ENCODE data around the gene DIPK1A. TPM values are rescaled to one million over a fixed set of nuclear protein-coding genes. Genes with fewer than 3 reads are reported as not detected.

The DIPK1A gene
- total RNA-seq, 1 donor from 2014 or later: 7.2 TPM

- no peak for DNase-seq
- Mint-ChIP-seq H3K27ac (ENCODE audit: unreplicated experiment) (no peak overlapping the region), H3K27me3 (ENCODE audit: unreplicated experiment) (peaks cover 9% of the 10 kb centered on the region), H3K9me3 (ENCODE audit: unreplicated experiment) (peaks cover 7% of the 10 kb centered on the region), H3K36me3 (ENCODE audit: unreplicated experiment) (no peaks in the 10 kb centered on the region), H3K4me3 (ENCODE audit: unreplicated experiment) (no peak overlapping the region), H3K4me1 (ENCODE audit: low read depth, unreplicated experiment) (peaks cover 4% of the 10 kb centered on the region)
- TF ChIP-seq, protein P1, sequence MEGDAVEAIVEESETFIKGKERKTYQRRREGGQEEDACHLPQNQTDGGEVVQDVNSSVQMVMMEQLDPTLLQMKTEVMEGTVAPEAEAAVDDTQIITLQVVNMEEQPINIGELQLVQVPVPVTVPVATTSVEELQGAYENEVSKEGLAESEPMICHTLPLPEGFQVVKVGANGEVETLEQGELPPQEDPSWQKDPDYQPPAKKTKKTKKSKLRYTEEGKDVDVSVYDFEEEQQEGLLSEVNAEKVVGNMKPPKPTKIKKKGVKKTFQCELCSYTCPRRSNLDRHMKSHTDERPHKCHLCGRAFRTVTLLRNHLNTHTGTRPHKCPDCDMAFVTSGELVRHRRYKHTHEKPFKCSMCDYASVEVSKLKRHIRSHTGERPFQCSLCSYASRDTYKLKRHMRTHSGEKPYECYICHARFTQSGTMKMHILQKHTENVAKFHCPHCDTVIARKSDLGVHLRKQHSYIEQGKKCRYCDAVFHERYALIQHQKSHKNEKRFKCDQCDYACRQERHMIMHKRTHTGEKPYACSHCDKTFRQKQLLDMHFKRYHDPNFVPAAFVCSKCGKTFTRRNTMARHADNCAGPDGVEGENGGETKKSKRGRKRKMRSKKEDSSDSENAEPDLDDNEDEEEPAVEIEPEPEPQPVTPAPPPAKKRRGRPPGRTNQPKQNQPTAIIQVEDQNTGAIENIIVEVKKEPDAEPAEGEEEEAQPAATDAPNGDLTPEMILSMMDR (IDR thresholded peaks at IDR 0.05; ENCODE audit: partially characterized antibody, unreplicated experiment): no peak
These were observed 3.7 kb upstream of the DIPK1A start for GRCh38 chr1:92964998-92965397.

DNA sequence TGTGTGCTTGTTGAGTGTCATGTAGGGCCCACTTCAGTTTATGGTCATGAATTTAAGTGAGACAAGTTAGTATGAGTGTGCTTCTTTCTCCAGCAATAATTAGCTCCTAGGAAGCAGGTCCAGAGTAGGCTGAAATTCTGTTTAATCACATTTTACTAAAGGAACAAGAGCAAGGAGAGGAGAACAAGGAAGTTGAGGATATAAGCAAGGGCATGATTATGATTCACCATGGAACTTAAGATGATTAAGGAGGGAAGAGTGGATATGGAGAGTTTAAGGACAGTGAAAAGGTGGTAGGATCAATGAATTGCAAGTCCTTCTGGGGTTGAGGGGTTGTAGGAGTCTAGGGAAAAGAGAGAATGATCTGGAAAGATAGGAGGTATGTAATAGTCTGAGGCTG lies 3.1 kb upstream of the DIPK1A start:
- H3K27ac Mint-ChIP-seq (ENCODE audit: unreplicated experiment): no peak overlapping the region
- peaks cover 9% of the 10 kb centered on the region for H3K27me3 Mint-ChIP-seq (ENCODE audit: unreplicated experiment)
- no peaks in the 10 kb centered on the region for H3K36me3 Mint-ChIP-seq (ENCODE audit: unreplicated experiment)
- peaks cover 7% of the 10 kb centered on the region for H3K9me3 Mint-ChIP-seq (ENCODE audit: unreplicated experiment)
- no peak overlapping the region for H3K4me3 Mint-ChIP-seq (ENCODE audit: unreplicated experiment)
- peaks cover 5% of the 10 kb centered on the region for H3K4me1 Mint-ChIP-seq (ENCODE audit: low read depth, unreplicated experiment)
- TF ChIP-seq, protein P1 (IDR thresholded peaks at IDR 0.05; ENCODE audit: partially characterized antibody, unreplicated experiment): no peak
- DNase-seq: no peak

DNA sequence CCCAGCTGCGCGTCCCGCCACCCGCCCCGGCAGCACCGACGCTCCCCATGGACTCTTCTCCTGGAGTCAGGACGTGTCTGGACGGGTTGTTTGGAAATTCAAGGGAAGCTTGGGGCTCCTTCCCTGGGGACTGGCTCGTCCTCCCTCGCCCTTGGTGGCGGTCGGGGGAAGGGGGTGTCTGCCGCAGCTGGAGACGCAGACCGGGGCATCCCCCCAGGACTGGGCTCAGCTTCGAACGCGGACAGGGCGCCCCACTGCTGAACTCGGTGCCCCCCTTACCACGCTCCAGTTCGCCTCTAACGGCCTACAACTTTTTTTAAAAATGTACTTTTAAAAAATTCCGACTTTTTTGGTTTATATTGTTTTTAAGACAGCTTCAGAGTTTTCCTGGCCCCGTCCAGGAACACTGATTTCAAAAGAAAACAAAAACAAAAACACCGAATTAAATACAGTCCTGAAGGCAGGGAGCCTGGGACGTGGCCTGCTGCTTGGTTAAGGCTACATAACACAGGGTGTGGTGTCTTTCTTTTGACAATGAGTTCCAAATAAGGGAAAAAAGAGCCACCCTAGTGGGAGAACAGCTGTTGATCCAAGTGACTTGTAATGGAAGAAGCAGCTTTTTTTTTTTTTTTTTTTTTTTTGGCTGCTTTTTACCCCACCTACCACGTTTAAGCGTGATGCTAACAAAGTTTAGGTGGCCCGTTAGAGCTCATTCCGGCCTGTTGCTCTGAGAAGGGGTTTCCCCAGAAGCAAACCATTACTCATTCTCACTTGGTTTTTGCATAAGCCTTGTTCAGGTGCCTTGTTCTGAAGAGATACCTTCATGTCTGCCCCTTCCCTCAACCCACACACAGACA lies 862 bp upstream of the DIPK1A start:
- Mint-ChIP-seq H3K27me3 (ENCODE audit: unreplicated experiment) (peaks cover 9% of the 10 kb centered on the region), H3K27ac (ENCODE audit: unreplicated experiment) (peak overlapping the region; percentile 87), H3K9me3 (ENCODE audit: unreplicated experiment) (peaks cover 7% of the 10 kb centered on the region), H3K4me3 (ENCODE audit: unreplicated experiment) (peak overlapping the region; percentile 84), H3K4me1 (ENCODE audit: low read depth, unreplicated experiment) (peaks cover 8% of the 10 kb centered on the region), H3K36me3 (ENCODE audit: unreplicated experiment) (no peaks in the 10 kb centered on the region)
- DNase-seq: no peak
- TF ChIP-seq, protein P1 (IDR thresholded peaks at IDR 0.05; ENCODE audit: partially characterized antibody, unreplicated experiment): no peak

DNA sequence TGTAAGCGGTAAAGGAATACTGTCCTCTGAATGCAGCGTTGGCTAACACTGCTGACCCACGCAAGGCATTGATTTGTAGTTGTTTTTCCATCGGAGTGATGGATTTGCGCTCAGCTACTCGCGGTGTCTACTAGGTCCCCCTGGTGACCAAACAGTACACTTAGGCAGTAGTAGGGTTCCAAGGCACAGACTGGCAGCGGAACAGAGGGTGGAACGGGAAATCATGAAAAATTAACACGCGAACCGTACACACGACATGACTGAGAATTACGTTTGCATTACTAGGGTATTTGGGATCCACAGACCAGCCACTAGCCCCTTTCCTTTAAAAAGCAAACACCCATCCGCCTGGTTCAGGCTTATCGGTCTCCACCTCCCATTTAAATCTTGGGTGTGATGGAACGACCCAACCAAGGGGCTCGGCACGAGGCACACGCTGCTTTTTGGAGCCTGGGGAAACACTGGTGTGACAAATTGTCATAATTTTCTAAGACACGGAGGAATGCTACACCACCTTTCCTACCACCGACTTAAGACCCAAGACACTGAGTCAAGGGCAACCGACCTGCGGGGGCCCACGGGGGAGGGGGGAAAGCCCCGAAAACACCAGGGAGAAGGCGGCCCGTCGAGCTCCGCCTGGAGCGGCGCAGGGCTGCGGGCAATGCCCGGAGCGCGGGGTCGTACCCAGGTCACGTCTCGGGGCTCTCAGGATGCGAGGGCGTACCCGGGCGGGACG lies 699 bp downstream of the DIPK1A start:
- peaks cover 8% of the 10 kb centered on the region for H3K4me1 Mint-ChIP-seq (ENCODE audit: low read depth, unreplicated experiment)
- TF ChIP-seq, protein P1 (IDR thresholded peaks at IDR 0.05; ENCODE audit: partially characterized antibody, unreplicated experiment): no peak
- DNase-seq: peak; percentile 48
- H3K4me3 Mint-ChIP-seq (ENCODE audit: unreplicated experiment): peak overlapping the region; percentile 91
- peaks cover 7% of the 10 kb centered on the region for H3K9me3 Mint-ChIP-seq (ENCODE audit: unreplicated experiment)
- peaks cover 9% of the 10 kb centered on the region for H3K27me3 Mint-ChIP-seq (ENCODE audit: unreplicated experiment)
- H3K36me3 Mint-ChIP-seq (ENCODE audit: unreplicated experiment): no peaks in the 10 kb centered on the region
- H3K27ac Mint-ChIP-seq (ENCODE audit: unreplicated experiment): peak overlapping the region; percentile 84
